ENCODE results near the gene FOXR2.

- TF ChIP-seq CTCF (IDR thresholded peaks at IDR 0.05), result no peak
- no peak for TF ChIP-seq POLR2A (IDR thresholded peaks at IDR 0.05)
These were observed 36.7 kb downstream of the FOXR2 start for GRCh38 chrX:55659931-55660330.

Measured in thyroid gland (tissue), 4 donors.